ENCODE measurements around the gene CSMD2.
A peak's percentile ranks its signal among the peaks of the same experiment; 100 is the strongest.

Gene CSMD2

GRCh38 chr1:33960188-33960895 lies 204.7 kb downstream of the CSMD2 start:
- no peak for DNase-seq (ENCODE audit: low spot score)

GRCh38 chr1:33957854-33958253 lies 207.2 kb downstream of the CSMD2 start:
- no peak for DNase-seq (ENCODE audit: low spot score)

GRCh38 chr1:33955096-33955495 lies 209.9 kb downstream of the CSMD2 start:
- DNase-seq (ENCODE audit: low spot score): no peak

GRCh38 chr1:33949570-33949969 lies 215.5 kb downstream of the CSMD2 start:
- DNase-seq (ENCODE audit: low spot score): no peak

GRCh38 chr1:33948291-33948690 lies 216.7 kb downstream of the CSMD2 start:
- DNase-seq (ENCODE audit: low spot score): no peak

GRCh38 chr1:33946836-33947235 lies 218.2 kb downstream of the CSMD2 start:
- DNase-seq (ENCODE audit: low spot score): no peak

- DNase-seq (ENCODE audit: low spot score): no peak
These were observed 220.2 kb downstream of the CSMD2 start for GRCh38 chr1:33944846-33945245.

GRCh38 chr1:33943978-33944377 lies 221.1 kb downstream of the CSMD2 start:
- no peak for DNase-seq (ENCODE audit: low spot score)

- DNase-seq (ENCODE audit: low spot score): no peak
These were observed 232.2 kb downstream of the CSMD2 start for GRCh38 chr1:33932871-33933270.

- no peak for DNase-seq (ENCODE audit: low spot score)
These were observed 233.9 kb downstream of the CSMD2 start for GRCh38 chr1:33931111-33931475.

GRCh38 chr1:33930346-33931110 lies 234.5 kb downstream of the CSMD2 start:
- DNase-seq (ENCODE audit: low spot score): peak; percentile 17

- DNase-seq (ENCODE audit: low spot score): no peak
These were observed 236.8 kb downstream of the CSMD2 start for GRCh38 chr1:33928251-33928650.

GRCh38 chr1:33927721-33928120 lies 237.3 kb downstream of the CSMD2 start:
- DNase-seq (ENCODE audit: low spot score): no peak

GRCh38 chr1:33925586-33925985 lies 239.4 kb downstream of the CSMD2 start:
- DNase-seq (ENCODE audit: low spot score): peak; percentile 83

- no peak for DNase-seq (ENCODE audit: low spot score)
These were observed 243.7 kb downstream of the CSMD2 start for GRCh38 chr1:33921281-33921680.

GRCh38 chr1:33918368-33918767 lies 246.7 kb downstream of the CSMD2 start:
- DNase-seq (ENCODE audit: low spot score): no peak

- no peak for DNase-seq (ENCODE audit: low spot score)
These were observed 248.2 kb downstream of the CSMD2 start for GRCh38 chr1:33916786-33917185.

GRCh38 chr1:33914531-33914930 lies 250.5 kb downstream of the CSMD2 start:
- DNase-seq (ENCODE audit: low spot score): peak; percentile 11

GRCh38 chr1:33908324-33908956 lies 256.6 kb downstream of the CSMD2 start:
- DNase-seq (ENCODE audit: low spot score): no peak

- DNase-seq (ENCODE audit: low spot score): no peak
These were observed 258.9 kb downstream of the CSMD2 start for GRCh38 chr1:33906156-33906555.

GRCh38 chr1:33905241-33905640 lies 259.8 kb downstream of the CSMD2 start:
- no peak for DNase-seq (ENCODE audit: low spot score)

GRCh38 chr1:33903210-33903589 lies 261.8 kb downstream of the CSMD2 start:
- no peak for DNase-seq (ENCODE audit: low spot score)
